PC-3 (cell line): Measurements from ENCODE around the gene KIF6. TPM values are rescaled to one million over a fixed set of nuclear protein-coding genes. Genes with fewer than 3 reads are reported as not detected.

Experiments
- ATAC-seq: fragments of 200-7000 bp; cut with Tn5 transposase; 2 replicates; pipeline ENCODE4 v1.9.1; 2020; ENCODE audit warnings: mild to moderate bottlenecking, moderate library complexity
- BruUV-seq: library from RNA; stranded (reverse); fragments of 400-500 nt; replicated peaks from 2 replicates; lab custom pipeline; 2021; lab: Mats Ljungman, UMichigan
- CTCF ChIA-PET: fragments of 300-600 bp; sonication (Branson Sonifier 250); formaldehyde crosslinking; loops from one replicate; lab custom pipeline; 2022; ENCODE audit warnings: antibody characterized with exemption; lab: Charles Lee
- POLR2A ChIA-PET: fragments of 300-600 bp; sonication (Branson Sonifier 250); formaldehyde crosslinking; loops from one replicate; lab custom pipeline; 2022; ENCODE audit warnings: antibody characterized with exemption; ENCODE audit not compliant: unreplicated experiment; lab: Charles Lee
- DNase-seq: peaks from one replicate; pipeline ENCODE4 v3.0.0-alpha.2; 2015
- H2AFZ ChIP-seq: fragments of 300-600 bp; sonication (generic); 2 replicates; pipeline ENCODE4 v1.6.0; 2016; ENCODE audit warnings: antibody characterized with exemption, low read length
- H3F3A ChIP-seq: fragments of 300-600 bp; sonication (generic); one replicate; pipeline ENCODE4 v1.6.0; 2017; ENCODE audit warnings: antibody characterized with exemption, low read length, control low read depth, mild to moderate bottlenecking; ENCODE audit not compliant: unreplicated experiment
- H3K27ac ChIP-seq: fragments of 300-600 bp; sonication (generic); 2 replicates; pipeline ENCODE4 v1.5.1; 2016; ENCODE audit warnings: mild to moderate bottlenecking, low read length
- H3K27me3 ChIP-seq: fragments of 300-600 bp; sonication (generic); 2 replicates; pipeline ENCODE4 v1.6.1; 2016; ENCODE audit warnings: low read length, mixed read lengths
- H3K36me3 ChIP-seq: fragments of 300-600 bp; sonication (generic); 2 replicates; pipeline ENCODE4 v1.6.1; 2016; ENCODE audit warnings: low read depth, mixed run types, low read length, mixed read lengths
- H3K4me1 ChIP-seq: fragments of 300-600 bp; sonication (generic); 2 replicates; pipeline ENCODE4 v1.5.1; 2016; ENCODE audit warnings: low read length; ENCODE audit not compliant: insufficient read depth
- H3K4me2 ChIP-seq: fragments of 300-600 bp; sonication (generic); 2 replicates; pipeline ENCODE4 v1.6.0; 2016; ENCODE audit warnings: low read length
- H3K4me3 ChIP-seq: fragments of 300-600 bp; sonication (generic); 2 replicates; pipeline ENCODE4 v1.5.1; 2016; ENCODE audit warnings: mild to moderate bottlenecking, low read length, mixed read lengths
- H3K79me2 ChIP-seq: fragments of 300-600 bp; sonication (generic); 2 replicates; pipeline ENCODE4 v1.6.1; 2017; ENCODE audit warnings: low read length, mixed read lengths
- H3K9ac ChIP-seq: fragments of 300-600 bp; sonication (generic); 2 replicates; pipeline ENCODE4 v1.6.0; 2016; ENCODE audit warnings: mild to moderate bottlenecking, low read length
- H3K9me2 ChIP-seq: fragments of 300-600 bp; sonication (generic); replicated peaks from 2 replicates; pipeline ENCODE4 v1.6.1; 2016; ENCODE audit warnings: mixed run types, low read length, mixed read lengths
- H3K9me3 ChIP-seq: fragments of 300-600 bp; sonication (generic); 2 replicates; pipeline ENCODE4 v1.6.1; 2016; ENCODE audit warnings: low read length, mixed read lengths
- H4K20me1 ChIP-seq: fragments of 300-600 bp; sonication (generic); 2 replicates; pipeline ENCODE4 v1.6.1; 2016; ENCODE audit warnings: low read length, mixed read lengths
- EZH2 ChIP-seq: fragments of 300-600 bp; sonication (generic); IDR thresholded peaks from one replicate; pipeline ENCODE4 v1.6.1; 2017; ENCODE audit warnings: antibody characterized with exemption, mild to moderate bottlenecking, low read length; ENCODE audit not compliant: unreplicated experiment
- EZH2phosphoT487 ChIP-seq: fragments of 300-600 bp; sonication (generic); IDR thresholded peaks from 2 replicates; pipeline ENCODE4 v1.6.1; 2018; ENCODE audit warnings: mild to moderate bottlenecking, antibody characterized with exemption, low read length, borderline replicate concordance
- intact Hi-C: fragments of 100-400 bp; cut with micrococcal nuclease; formaldehyde crosslinking; loops from 2 replicates; pipeline ENCODE4 v1.9.0; 2023
- total RNA-seq: library from RNA; depleted of rRNA; stranded (reverse); fragments of >200 nt; gene quantifications from 2 replicates; pipeline ENCODE4 v1.2.3, GENCODE V29; 2014
- TF ChIP-seq, protein P1 (sequence below): fragments of 300-600 bp; sonication (generic); conservative IDR thresholded peaks from 2 replicates; pipeline ENCODE4 v1.5.1; 2017; ENCODE audit warnings: antibody characterized with exemption, low read depth, mild to moderate bottlenecking, low read length

KIF6 gene
- total RNA-seq, 1 experiment from 2014 or later: 0.07 TPM

DNA sequence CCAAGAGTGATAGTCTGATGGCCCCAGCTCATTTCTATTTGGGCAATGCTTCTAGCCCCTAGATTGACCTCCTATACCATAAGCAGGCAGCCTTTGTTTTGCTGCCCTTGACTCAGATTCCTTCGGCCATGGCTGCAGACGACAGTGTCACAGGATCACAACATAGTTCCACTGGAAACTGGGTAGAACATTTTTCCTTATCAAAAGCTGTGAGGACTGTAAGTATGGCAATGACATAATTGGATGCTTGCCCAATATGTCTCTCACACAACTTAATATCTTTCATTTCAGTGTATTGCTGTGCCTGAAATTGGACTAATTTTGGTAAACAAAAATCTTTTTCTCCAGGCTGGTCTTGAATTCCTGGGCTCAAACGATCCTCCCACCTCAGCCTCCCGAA is 22.9 kb downstream of the KIF6 start:
- Histone ChIP-seq H3K4me1 (no peaks in the 10 kb centered on the region), H3K9ac (no peak overlapping the region), H3K79me2 (no peaks in the 10 kb centered on the region), H3K27ac (no peak overlapping the region), H3K9me2 (no peaks in the 10 kb centered on the region), H3K36me3 (no peaks in the 10 kb centered on the region), H3K4me3 (no peak overlapping the region), H4K20me1 (no peaks in the 10 kb centered on the region), H2AFZ (no peak overlapping the region), H3F3A (no peaks in the 10 kb centered on the region), H3K4me2 (no peak overlapping the region), H3K27me3 (no peaks in the 10 kb centered on the region), H3K9me3 (no peaks in the 10 kb centered on the region)
- DNase-seq: no peak
- ATAC-seq: no peak
- TF ChIP-seq, protein P1, sequence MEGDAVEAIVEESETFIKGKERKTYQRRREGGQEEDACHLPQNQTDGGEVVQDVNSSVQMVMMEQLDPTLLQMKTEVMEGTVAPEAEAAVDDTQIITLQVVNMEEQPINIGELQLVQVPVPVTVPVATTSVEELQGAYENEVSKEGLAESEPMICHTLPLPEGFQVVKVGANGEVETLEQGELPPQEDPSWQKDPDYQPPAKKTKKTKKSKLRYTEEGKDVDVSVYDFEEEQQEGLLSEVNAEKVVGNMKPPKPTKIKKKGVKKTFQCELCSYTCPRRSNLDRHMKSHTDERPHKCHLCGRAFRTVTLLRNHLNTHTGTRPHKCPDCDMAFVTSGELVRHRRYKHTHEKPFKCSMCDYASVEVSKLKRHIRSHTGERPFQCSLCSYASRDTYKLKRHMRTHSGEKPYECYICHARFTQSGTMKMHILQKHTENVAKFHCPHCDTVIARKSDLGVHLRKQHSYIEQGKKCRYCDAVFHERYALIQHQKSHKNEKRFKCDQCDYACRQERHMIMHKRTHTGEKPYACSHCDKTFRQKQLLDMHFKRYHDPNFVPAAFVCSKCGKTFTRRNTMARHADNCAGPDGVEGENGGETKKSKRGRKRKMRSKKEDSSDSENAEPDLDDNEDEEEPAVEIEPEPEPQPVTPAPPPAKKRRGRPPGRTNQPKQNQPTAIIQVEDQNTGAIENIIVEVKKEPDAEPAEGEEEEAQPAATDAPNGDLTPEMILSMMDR: no peak
- TF ChIP-seq EZH2: no peak
- no TSS peak for BruUV-seq
- intact Hi-C loops: no loop called here
- ChIA-PET CTCF (no interaction called here), POLR2A (no interaction called here)

DNA sequence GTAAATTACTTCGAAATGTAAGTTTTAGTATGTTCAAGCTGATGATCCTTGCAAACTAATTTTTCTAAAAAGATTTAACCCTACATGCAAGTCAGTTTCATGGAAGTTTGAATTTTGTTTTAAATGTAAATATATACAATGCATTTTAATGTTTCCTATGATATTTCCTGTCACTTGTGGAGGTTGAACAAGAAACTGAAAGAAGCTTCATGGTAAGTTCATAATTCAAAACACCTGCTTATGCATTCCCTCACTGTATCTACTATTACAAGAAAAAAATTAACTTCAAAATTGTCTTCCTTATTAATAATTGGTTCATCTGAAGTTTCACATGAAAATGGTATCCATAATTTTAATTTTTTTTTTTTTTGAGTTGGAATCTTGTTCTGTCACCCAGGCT is 24.8 kb downstream of the KIF6 start:
- Histone ChIP-seq H3K4me2 (no peak overlapping the region), H3K9me3 (no peaks in the 10 kb centered on the region), H2AFZ (no peak overlapping the region), H3K4me1 (no peaks in the 10 kb centered on the region), H3K36me3 (no peaks in the 10 kb centered on the region), H4K20me1 (no peaks in the 10 kb centered on the region), H3K27me3 (no peaks in the 10 kb centered on the region), H3K27ac (no peak overlapping the region), H3K79me2 (no peaks in the 10 kb centered on the region), H3K4me3 (no peak overlapping the region), H3F3A (no peaks in the 10 kb centered on the region), H3K9ac (no peak overlapping the region), H3K9me2 (no peaks in the 10 kb centered on the region)
- BruUV-seq: no TSS peak
- TF ChIP-seq, protein P1: no peak
- TF ChIP-seq EZH2phosphoT487 (no peak), EZH2 (no peak)
- intact Hi-C loops: no loop called here
- CTCF ChIA-PET: no interaction called here
- POLR2A ChIA-PET: no interaction called here
- DNase-seq: no peak
- no peak for ATAC-seq

DNA sequence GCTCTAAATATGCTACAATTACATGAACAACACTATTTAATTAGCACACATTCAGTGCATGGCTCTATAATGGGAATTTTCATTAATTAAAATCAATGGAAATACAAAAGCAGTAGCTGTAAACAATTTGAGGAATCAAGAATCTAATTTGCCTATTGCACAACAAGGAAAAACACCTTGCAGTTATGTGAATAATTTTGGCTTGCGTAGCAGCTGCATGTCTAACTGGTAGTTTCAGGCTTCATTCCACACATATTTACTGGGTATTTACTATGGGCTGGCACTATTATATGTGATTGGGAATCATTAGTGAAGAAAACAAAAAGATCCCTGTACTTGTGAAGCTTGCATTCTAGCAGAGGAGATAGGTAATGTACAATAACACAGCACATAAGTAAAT is 26.4 kb downstream of the KIF6 start:
- no peak for ATAC-seq
- Histone ChIP-seq H4K20me1 (no peaks in the 10 kb centered on the region), H3K9ac (no peak overlapping the region), H3K79me2 (no peaks in the 10 kb centered on the region), H3K27me3 (no peaks in the 10 kb centered on the region), H2AFZ (no peak overlapping the region), H3F3A (no peaks in the 10 kb centered on the region), H3K4me2 (no peak overlapping the region), H3K27ac (no peak overlapping the region), H3K9me2 (no peaks in the 10 kb centered on the region), H3K9me3 (no peaks in the 10 kb centered on the region), H3K36me3 (no peaks in the 10 kb centered on the region), H3K4me1 (no peaks in the 10 kb centered on the region), H3K4me3 (no peak overlapping the region)
- ChIA-PET POLR2A (no interaction called here), CTCF (no interaction called here)
- TF ChIP-seq EZH2phosphoT487 (no peak), EZH2 (no peak)
- TF ChIP-seq, protein P1: no peak
- BruUV-seq: no TSS peak
- intact Hi-C loops: no loop called here
- no peak for DNase-seq
